ENCODE results near the gene APOC4. TPM values are rescaled to one million over a fixed set of nuclear protein-coding genes. Genes with fewer than 3 reads are reported as not detected.
A peak's percentile ranks its signal among the peaks of the same experiment; 100 is the strongest.

APOC4 gene
- total RNA-seq, 1 donor from 2014 or later = not detected

- DNase-seq (ENCODE audit: low spot score) = no peak
- H3K4me3 Mint-ChIP-seq (ENCODE audit: unreplicated experiment) = no peak overlapping the region
- no peak for TF ChIP-seq CTCF (IDR thresholded peaks at IDR 0.05; ENCODE audit: unreplicated experiment)
- H3K27me3 Mint-ChIP-seq (ENCODE audit: unreplicated experiment) = peaks cover 6% of the 10 kb centered on the region
- H3K27ac Mint-ChIP-seq (ENCODE audit: unreplicated experiment) = no peak overlapping the region
- H3K9me3 Mint-ChIP-seq (ENCODE audit: unreplicated experiment) = no peaks in the 10 kb centered on the region
- no peaks in the 10 kb centered on the region for H3K4me1 Mint-ChIP-seq (ENCODE audit: unreplicated experiment)
- peaks cover 40% of the 10 kb centered on the region for H3K36me3 Mint-ChIP-seq (ENCODE audit: low read depth, unreplicated experiment)
Observed at GRCh38 chr19:44975444-44975843, 33.4 kb downstream of the APOC4 start.

GRCh38 chr19:44984005-44984404 is 42.0 kb downstream of the APOC4 start:
- Mint-ChIP-seq H3K9me3 (ENCODE audit: unreplicated experiment) (no peaks in the 10 kb centered on the region), H3K27me3 (ENCODE audit: unreplicated experiment) (peaks cover 7% of the 10 kb centered on the region), H3K4me3 (ENCODE audit: unreplicated experiment) (no peak overlapping the region), H3K4me1 (ENCODE audit: unreplicated experiment) (no peaks in the 10 kb centered on the region), H3K27ac (ENCODE audit: unreplicated experiment) (no peak overlapping the region), H3K36me3 (ENCODE audit: low read depth, unreplicated experiment) (peaks cover 32% of the 10 kb centered on the region)
- DNase-seq (ENCODE audit: low spot score) = no peak
- no peak for TF ChIP-seq CTCF (IDR thresholded peaks at IDR 0.05; ENCODE audit: unreplicated experiment)

- no peak overlapping the region for H3K27ac Mint-ChIP-seq (ENCODE audit: unreplicated experiment)
- no peak for TF ChIP-seq CTCF (IDR thresholded peaks at IDR 0.05; ENCODE audit: unreplicated experiment)
- no peak for DNase-seq (ENCODE audit: low spot score)
- H3K9me3 Mint-ChIP-seq (ENCODE audit: unreplicated experiment) = no peaks in the 10 kb centered on the region
- peaks cover 8% of the 10 kb centered on the region for H3K27me3 Mint-ChIP-seq (ENCODE audit: unreplicated experiment)
- H3K4me1 Mint-ChIP-seq (ENCODE audit: unreplicated experiment) = no peaks in the 10 kb centered on the region
- H3K36me3 Mint-ChIP-seq (ENCODE audit: low read depth, unreplicated experiment) = peaks cover 29% of the 10 kb centered on the region
- peak overlapping the region; percentile 44 for H3K4me3 Mint-ChIP-seq (ENCODE audit: unreplicated experiment)
Observed at GRCh38 chr19:44985445-44985844, 43.4 kb downstream of the APOC4 start.

GRCh38 chr19:44986389-44986788 is 44.4 kb downstream of the APOC4 start:
- no peak for DNase-seq (ENCODE audit: low spot score)
- Mint-ChIP-seq H3K4me1 (ENCODE audit: unreplicated experiment) (no peaks in the 10 kb centered on the region), H3K9me3 (ENCODE audit: unreplicated experiment) (no peaks in the 10 kb centered on the region), H3K36me3 (ENCODE audit: low read depth, unreplicated experiment) (peaks cover 29% of the 10 kb centered on the region), H3K27me3 (ENCODE audit: unreplicated experiment) (peaks cover 8% of the 10 kb centered on the region), H3K27ac (ENCODE audit: unreplicated experiment) (no peak overlapping the region), H3K4me3 (ENCODE audit: unreplicated experiment) (no peak overlapping the region)
- no peak for TF ChIP-seq CTCF (IDR thresholded peaks at IDR 0.05; ENCODE audit: unreplicated experiment)

GRCh38 chr19:44987148-44987675 is 45.2 kb downstream of the APOC4 start:
- no peak overlapping the region for H3K4me3 Mint-ChIP-seq (ENCODE audit: unreplicated experiment)
- no peak overlapping the region for H3K27ac Mint-ChIP-seq (ENCODE audit: unreplicated experiment)
- no peak for DNase-seq (ENCODE audit: low spot score)

More at GRCh38 chr19:44987148-44987675, 45.2 kb downstream of the APOC4 start:
- peaks cover 10% of the 10 kb centered on the region for H3K27me3 Mint-ChIP-seq (ENCODE audit: unreplicated experiment)
- no peaks in the 10 kb centered on the region for H3K4me1 Mint-ChIP-seq (ENCODE audit: unreplicated experiment)
- no peak for TF ChIP-seq CTCF (IDR thresholded peaks at IDR 0.05; ENCODE audit: unreplicated experiment)
- H3K9me3 Mint-ChIP-seq (ENCODE audit: unreplicated experiment) = no peaks in the 10 kb centered on the region
- peaks cover 36% of the 10 kb centered on the region for H3K36me3 Mint-ChIP-seq (ENCODE audit: low read depth, unreplicated experiment)
